Aorta (tissue), 5 donors: ENCODE results near the gene GAST. TPM values are rescaled to one million over a fixed set of nuclear protein-coding genes. Genes with fewer than 3 reads are reported as not detected.
"Not testable (repeated sequence)": the region's sequence is repeated elsewhere in the genome, so short reads cannot be mapped to it uniquely, and the experiment has no call there.

Source experiments
- ATAC-seq: fragments of 200-7000 bp; cut with Tn5 transposase; one replicate; pipeline ENCODE4 v1.9.1; 2022; ENCODE audit warnings: moderate library complexity; ENCODE audit not compliant: low FRiP score
- DNase-seq, 2 donors: peaks; one replicate each; pipeline ENCODE4 v3.0.0-alpha.2; 2020
- H3K27ac ChIP-seq, 2 donors: one replicate each; pipeline ENCODE4 v1.5.1; 2013; ENCODE audit warnings: low read length in 2 of 2, mild to moderate bottlenecking in 2 of 2, moderate library complexity in 2 of 2, control low read depth in 1 of 2, inconsistent platforms in 1 of 2, low read depth in 1 of 2
- H3K27me3 ChIP-seq, 2 donors: one replicate each; pipeline ENCODE4 v1.6.1; 2013; ENCODE audit warnings: control low read depth in 1 of 2, low read length in 1 of 2, mild to moderate bottlenecking in 1 of 2, moderate library complexity in 1 of 2; ENCODE audit not compliant: insufficient read depth in 2 of 2, control insufficient read depth in 1 of 2
- H3K36me3 ChIP-seq, 2 donors: one replicate each; pipeline ENCODE4 v1.6.1; 2013; ENCODE audit warnings: control low read depth in 1 of 2, low read length in 1 of 2, mild to moderate bottlenecking in 1 of 2; ENCODE audit not compliant: insufficient read depth in 2 of 2, control insufficient read depth in 1 of 2
- H3K4me1 ChIP-seq, 2 donors: one replicate each; pipeline ENCODE4 v1.6.1; 2013; ENCODE audit warnings: low read length in 2 of 2, control low read depth in 1 of 2, mild to moderate bottlenecking in 1 of 2, moderate library complexity in 1 of 2; ENCODE audit not compliant: insufficient read depth in 2 of 2, control insufficient read depth in 1 of 2
- H3K4me3 ChIP-seq, 2 donors: one replicate each; pipeline ENCODE4 v1.5.1; 2013; ENCODE audit warnings: low read length in 2 of 2, control low read depth in 1 of 2, mild to moderate bottlenecking in 1 of 2
- H3K9me3 ChIP-seq: one replicate; pipeline ENCODE4 v1.6.1; 2013; ENCODE audit warnings: mild to moderate bottlenecking, low read length; ENCODE audit not compliant: control insufficient read depth
- WGBS, 2 donors: extraction: QIAGEN DNeasy Blood & Tissue Kit; methylation state at CpG; one replicate each; pipeline ENCODE4 v1.1.7; 2013; 5-methylcytosine and 5-hydroxymethylcytosine counted together
- intact Hi-C, 2 donors: fragments of 100-400 bp; cut with DNase I; formaldehyde crosslinking; loops; one replicate each; pipeline versions ENCODE4 v1.14.2 to v1.15.0; 2022
- polyA plus RNA-seq, 2 donors: library from polyadenylated mRNA; stranded (reverse); fragments of 200-250 nt; gene quantifications; one replicate each; pipeline ENCODE4 v1.2.3, GENCODE V29; 2013
- total RNA-seq, 2 donors: library from RNA; stranded (reverse); fragmentation: NEBNext Ultra II Directional; extraction: Animal tissue kit (Norgen Biotek cat#: 25700); gene quantifications; one replicate each; pipeline ENCODE4 v1.2.1, GENCODE V29; 2021
- donor health status: healthy with polysubstance abuse.
- donor health status: Bipolar disorder and iron deficiency.
- donor health status: DM: no; HTN: no; CAD: no.
- donor health status: DM: no; HTN: no; CAD: no.
- donor health status: DM: yes; HTN: yes; CAD: no.

The GAST gene
- total and polyA plus RNA-seq, 4 donors, result not detected

GRCh38 chr17:41680426-41681040 lies 31.6 kb upstream of the GAST start:
- WGBS, 2 donors, result 79 to 81% methylated on average over 10 of the region's 10 CpGs
- Histone ChIP-seq H3K36me3 (no peaks in the 10 kb centered on the region), H3K4me1 (no peaks in the 10 kb centered on the region), H3K9me3 (no peaks in the 10 kb centered on the region), H3K27me3 (no peaks in the 10 kb centered on the region), H3K4me3 (no peak overlapping the region), H3K27ac (no peak overlapping the region)
- no peak for ATAC-seq
- DNase-seq, result no peak
- intact Hi-C loops, result no loop called here

GRCh38 chr17:41681776-41682175 lies 30.4 kb upstream of the GAST start:
- no peak for ATAC-seq

GRCh38 chr17:41682631-41683030 lies 29.5 kb upstream of the GAST start:
- intact Hi-C loops, result no loop called here
- Histone ChIP-seq H3K27ac (no peak overlapping the region), H3K27me3 (no peaks in the 10 kb centered on the region), H3K4me1 (no peaks in the 10 kb centered on the region), H3K36me3 (no peaks in the 10 kb centered on the region), H3K9me3 (no peaks in the 10 kb centered on the region), H3K4me3 (no peak overlapping the region)
- ATAC-seq (no peak), DNase-seq (no peak)
- 77 to 81% methylated on average over 5 of the region's 5 CpGs for WGBS, 2 donors

More at GRCh38 chr17:41681776-41682175, 30.4 kb upstream of the GAST start:
- no peaks in the 10 kb centered on the region for H3K9me3 ChIP-seq
- intact Hi-C loops, result no loop called here
- DNase-seq, result no peak
- no peak overlapping the region for H3K27ac ChIP-seq
- no peaks in the 10 kb centered on the region for H3K27me3 ChIP-seq
- no peaks in the 10 kb centered on the region for H3K36me3 ChIP-seq
- 87 to 89% methylated on average over 3 of the region's 3 CpGs for WGBS, 2 donors
- no peaks in the 10 kb centered on the region for H3K4me1 ChIP-seq
- no peak overlapping the region for H3K4me3 ChIP-seq

GRCh38 chr17:41683441-41684007 lies 28.6 kb upstream of the GAST start:
- no peak overlapping the region for H3K27ac ChIP-seq
- intact Hi-C loops, result no loop called here
- WGBS, 2 donors, result 57 to 59% methylated on average over 8 of the region's 8 CpGs

GRCh38 chr17:41684035-41684434 lies 28.1 kb upstream of the GAST start:
- Histone ChIP-seq H3K36me3 (no peaks in the 10 kb centered on the region), H3K4me1 (no peaks in the 10 kb centered on the region), H3K27me3 (no peaks in the 10 kb centered on the region), H3K9me3 (no peaks in the 10 kb centered on the region), H3K27ac (no peak overlapping the region), H3K4me3 (no peak overlapping the region)
- WGBS, 2 donors, result 54 to 56% methylated on average over 4 of the region's 4 CpGs
- DNase-seq (no peak), ATAC-seq (no peak)
- intact Hi-C loops, result no loop called here

More at GRCh38 chr17:41683441-41684007, 28.6 kb upstream of the GAST start:
- Histone ChIP-seq H3K27me3 (no peaks in the 10 kb centered on the region), H3K9me3 (no peaks in the 10 kb centered on the region), H3K4me1 (no peaks in the 10 kb centered on the region), H3K36me3 (no peaks in the 10 kb centered on the region), H3K4me3 (no peak overlapping the region)
- DNase-seq, result no peak
- ATAC-seq, result no peak

GRCh38 chr17:41685753-41686152 lies 26.4 kb upstream of the GAST start:
- H3K4me1 ChIP-seq, H3K9me3 ChIP-seq, H3K36me3 ChIP-seq, H3K27ac ChIP-seq, DNase-seq, H3K27me3 ChIP-seq, intact Hi-C loops, ATAC-seq, H3K4me3 ChIP-seq: not testable (repeated sequence)
- WGBS, 2 donors, result 91% methylated on average over 13 of the region's 13 CpGs

- no peak for ATAC-seq
- no peak overlapping the region for H3K27ac ChIP-seq
- WGBS, 2 donors, result 79 to 87% methylated on average over 4 of the region's 4 CpGs
- H3K9me3 ChIP-seq, result no peaks in the 10 kb centered on the region
- H3K27me3 ChIP-seq, result no peaks in the 10 kb centered on the region
- H3K4me3 ChIP-seq, result no peak overlapping the region
- intact Hi-C loops, result no loop called here
- H3K36me3 ChIP-seq, result peaks cover 3 to 10% of the 10 kb centered on the region in 2 donors
- no peak for DNase-seq
- H3K4me1 ChIP-seq, result no peaks in the 10 kb centered on the region
Measured at GRCh38 chr17:41686281-41686680, 25.9 kb upstream of the GAST start.

- intact Hi-C loops, result loop anchor here in 1 of 2 donors (2.0 kb wide), 1 partner anchor 21 kb away; no protein-coding TSS in a partner anchor
- Histone ChIP-seq H3K4me3 (peak overlapping the region in 1 of 2 donors; percentile 45), H3K36me3 (peaks cover 6 to 19% of the 10 kb centered on the region in 2 donors), H3K9me3 (no peaks in the 10 kb centered on the region), H3K4me1 (no peaks in the 10 kb centered on the region), H3K27me3 (no peaks in the 10 kb centered on the region), H3K27ac (peak overlapping the region in 1 of 2 donors; percentile 34)
- DNase-seq (peak in 1 of 2 donors; percentile 70), ATAC-seq (no peak)
- 5 to 7% methylated on average over 23 of the region's 23 CpGs for WGBS, 2 donors
Measured at GRCh38 chr17:41687828-41688640, 24.1 kb upstream of the GAST start.
